Fibroblast of skin of abdomen (primary cell): Measurements from ENCODE around the gene CLTC.
A peak's percentile ranks its signal among the peaks of the same experiment; 100 is the strongest.

Source experiments
- DNase-seq: peaks from one replicate; pipeline ENCODE4 v3.0.0-alpha.2; 2013

Gene CLTC

DNA sequence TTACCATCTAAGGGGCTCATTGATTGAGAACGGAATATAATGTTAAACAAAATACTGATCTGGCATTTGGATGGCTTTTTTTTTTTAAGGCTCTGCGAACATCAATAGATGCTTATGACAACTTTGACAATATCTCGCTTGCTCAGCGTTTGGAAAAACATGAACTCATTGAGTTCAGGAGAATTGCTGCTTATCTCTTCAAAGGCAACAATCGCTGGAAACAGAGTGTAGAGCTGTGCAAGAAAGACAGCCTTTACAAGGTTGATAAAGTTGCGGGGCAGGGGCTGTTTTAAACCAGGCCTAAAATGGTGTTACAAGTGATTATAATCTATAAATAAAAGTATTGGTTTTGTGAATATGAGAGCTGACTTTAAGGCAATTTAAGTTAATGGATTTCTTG is 65.3 kb downstream of the CLTC start:
- no peak for DNase-seq

DNA sequence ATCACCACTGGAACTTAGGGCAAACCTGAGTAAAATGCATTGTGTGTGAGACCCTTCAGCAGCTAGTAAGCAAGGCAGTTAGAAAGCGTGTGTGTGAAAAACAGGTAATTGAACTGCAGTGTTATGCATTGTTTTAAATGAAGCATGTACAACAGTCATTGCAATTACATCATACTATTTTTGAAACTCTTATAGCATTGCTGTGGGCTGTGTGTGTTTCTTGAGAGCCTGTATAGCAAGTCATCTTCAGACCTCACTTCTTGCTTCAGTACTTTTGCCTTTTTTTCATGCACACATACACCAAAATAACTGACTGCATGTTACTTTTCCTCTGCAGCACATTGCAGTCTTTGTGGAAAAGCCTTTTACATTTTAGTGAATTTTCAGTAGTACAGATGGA is 68.3 kb downstream of the CLTC start:
- DNase-seq, result no peak

- no peak for DNase-seq
Measured at GRCh38 chr17:59688496-59688895, 68.8 kb downstream of the CLTC start.

GRCh38 chr17:59693582-59693981 is 73.9 kb downstream of the CLTC start:
- DNase-seq, result no peak

DNA sequence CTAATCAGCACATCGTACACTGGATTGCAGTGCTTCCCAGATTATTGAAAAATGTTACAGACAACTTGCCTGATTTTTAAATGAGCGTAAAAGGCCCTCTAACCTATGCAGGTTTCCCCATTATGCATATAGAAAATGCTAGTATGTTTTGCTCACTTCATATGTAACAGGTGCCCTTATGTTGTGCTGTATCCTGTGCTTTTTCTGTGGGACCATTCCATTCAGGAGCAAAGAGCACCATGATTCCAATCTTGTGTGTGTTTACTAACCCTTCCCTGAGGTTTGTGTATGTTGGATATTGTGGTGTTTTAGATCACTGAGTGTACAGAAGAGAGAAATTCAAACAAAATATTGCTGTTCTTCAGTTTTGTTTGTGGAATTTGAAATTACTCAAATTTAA is 74.6 kb downstream of the CLTC start:
- no peak for DNase-seq

DNA sequence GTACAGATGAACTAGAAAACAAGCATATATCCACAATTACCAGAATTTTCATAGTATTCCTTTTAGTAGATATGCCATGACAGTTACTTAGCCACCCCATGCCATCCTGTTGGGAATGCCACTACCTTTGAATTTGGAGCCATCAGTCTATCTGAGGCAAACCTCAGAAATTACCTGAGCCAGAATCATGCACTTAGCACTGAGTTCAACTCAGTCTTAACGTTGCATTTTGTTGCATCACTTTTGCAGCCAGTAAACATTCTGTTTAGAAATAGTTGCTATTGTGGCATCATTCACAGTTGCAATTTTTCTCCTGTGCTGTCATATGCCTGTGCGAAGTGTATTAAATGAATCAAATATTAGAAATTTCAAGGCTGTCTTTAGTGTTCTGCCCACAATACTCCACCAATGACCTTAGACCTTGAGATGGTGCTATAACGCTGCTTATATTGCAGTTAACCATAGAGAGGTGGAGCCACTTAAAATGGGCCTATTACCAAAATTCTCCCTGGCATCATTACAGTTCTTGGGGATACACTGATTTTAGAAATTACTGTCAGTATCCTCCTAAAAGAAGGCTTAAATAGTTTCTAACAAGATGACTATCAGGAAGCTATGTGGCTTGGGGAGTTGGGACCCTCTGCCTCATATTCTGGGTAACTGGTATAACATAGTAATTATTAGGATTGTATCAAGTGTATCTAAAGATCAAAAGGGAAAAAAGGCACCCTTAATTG is 76.4 kb downstream of the CLTC start:
- no peak for DNase-seq

- DNase-seq, result no peak
Measured at GRCh38 chr17:59696682-59697277, 77.1 kb downstream of the CLTC start.

GRCh38 chr17:59698143-59698542 is 78.4 kb downstream of the CLTC start:
- DNase-seq, result no peak

- no peak for DNase-seq
Measured at GRCh38 chr17:59699218-59699617, 79.5 kb downstream of the CLTC start.

DNA sequence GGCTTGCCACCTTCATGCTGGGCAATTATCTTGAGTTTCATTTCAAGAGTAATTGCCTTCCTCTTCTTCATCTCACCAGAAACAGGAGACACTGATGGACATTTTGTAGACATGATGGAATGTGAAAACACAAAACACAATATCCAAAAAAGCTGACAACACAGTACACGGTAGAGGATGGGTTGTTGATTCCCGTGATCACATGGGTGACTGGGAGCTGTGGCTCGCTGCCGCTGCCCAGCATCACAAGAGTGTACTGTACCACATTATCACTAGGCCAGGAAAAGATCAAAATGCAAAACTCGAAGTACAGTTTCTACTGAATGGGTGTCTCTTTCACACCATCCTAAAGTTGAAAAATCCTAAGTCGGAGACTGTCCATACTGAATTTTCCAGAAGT is 80.1 kb downstream of the CLTC start:
- no peak for DNase-seq

- no peak for DNase-seq
Measured at GRCh38 chr17:59702304-59702703, 82.6 kb downstream of the CLTC start.

DNA sequence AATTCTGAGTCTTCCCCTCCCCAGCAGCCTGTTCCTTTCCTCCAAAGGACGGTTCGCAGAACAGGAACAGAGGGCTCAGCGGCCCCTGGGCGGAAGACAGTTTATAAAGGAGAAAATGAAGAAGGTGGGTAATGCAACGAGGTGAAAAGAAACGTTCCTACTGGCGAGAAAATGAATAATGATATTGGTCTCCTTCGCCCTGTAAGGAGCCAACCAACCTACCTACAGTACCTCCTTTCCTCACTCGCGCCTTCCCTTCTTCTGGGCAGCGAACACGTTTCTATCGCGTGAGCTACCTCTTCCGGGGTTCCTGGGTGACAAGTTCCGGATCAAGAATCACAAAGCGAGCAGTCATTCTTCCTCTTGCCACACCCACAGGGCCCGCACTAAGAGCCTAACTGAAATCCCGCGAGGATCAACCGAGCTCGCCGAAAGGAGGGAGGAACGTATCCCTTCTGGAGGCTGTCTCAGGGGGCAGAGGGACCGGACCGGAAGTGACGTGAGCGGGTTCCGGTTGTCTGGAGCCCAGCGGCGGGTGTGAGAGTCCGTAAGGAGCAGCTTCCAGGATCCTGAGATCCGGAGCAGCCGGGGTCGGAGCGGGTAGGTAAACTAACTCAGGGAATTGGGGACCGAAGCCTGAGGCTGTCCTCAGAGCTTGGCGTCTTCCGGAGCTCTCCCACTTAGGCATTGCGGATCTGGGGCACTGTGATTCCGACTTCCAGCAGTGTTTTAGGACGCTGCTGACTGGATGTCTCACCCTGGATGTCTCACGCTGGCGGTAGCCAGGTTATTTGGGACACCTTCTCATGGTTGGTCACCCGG is 87.7 kb downstream of the CLTC start, which contains the start of the genes PTRH2 and VMP1:
PTRH2 (minus strand) TSS at position 282 of the 822 bp plus-strand sequence. CDS start 9,452 bp downstream, outside the sequence.
VMP1 (plus strand) TSS at position 506 of the 822 bp plus-strand sequence. CDS start 23,793 bp downstream, outside the sequence.
- DNase-seq, result peak; percentile 100

- no peak for DNase-seq
Measured at GRCh38 chr17:59707971-59708430, 88.3 kb downstream of the CLTC start.

DNA sequence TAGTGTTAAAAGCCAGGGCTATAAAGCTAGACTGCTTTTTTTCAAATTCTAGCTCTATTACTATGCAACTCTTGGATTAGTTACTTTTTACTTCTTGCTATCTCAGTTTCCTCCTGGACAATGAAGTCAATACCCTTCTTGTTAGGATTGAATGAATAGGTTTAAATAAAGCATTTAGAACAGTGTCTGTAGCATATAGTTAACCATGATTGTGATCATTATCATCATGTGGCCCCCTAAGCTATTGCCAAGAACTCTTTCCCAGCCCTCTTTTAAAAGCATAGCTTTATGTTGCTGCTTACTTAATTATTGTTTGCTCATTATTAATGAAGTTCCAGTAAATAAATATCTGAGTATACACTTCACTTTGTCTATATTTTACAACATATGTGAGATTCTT is 92.2 kb downstream of the CLTC start:
- no peak for DNase-seq

DNA sequence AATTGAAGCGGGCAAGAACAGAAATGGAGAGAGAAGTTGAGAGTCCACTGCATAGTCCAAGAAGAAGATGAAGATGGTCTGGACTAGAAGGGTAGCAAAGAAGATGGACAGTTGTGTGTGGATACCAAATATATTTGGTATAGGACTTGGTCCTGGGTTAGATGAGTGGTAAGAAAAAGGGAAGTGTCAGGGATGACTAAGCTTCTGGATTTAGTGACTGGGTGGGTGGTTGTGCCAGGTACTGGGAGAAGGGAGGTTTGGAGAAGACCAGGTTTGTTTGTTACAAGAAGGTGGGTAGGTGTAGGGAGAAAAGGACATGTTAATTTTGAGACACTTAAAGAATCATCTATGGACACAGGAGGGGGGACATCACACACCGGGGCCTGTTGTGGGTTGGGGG is 93.2 kb downstream of the CLTC start:
- no peak for DNase-seq

DNA sequence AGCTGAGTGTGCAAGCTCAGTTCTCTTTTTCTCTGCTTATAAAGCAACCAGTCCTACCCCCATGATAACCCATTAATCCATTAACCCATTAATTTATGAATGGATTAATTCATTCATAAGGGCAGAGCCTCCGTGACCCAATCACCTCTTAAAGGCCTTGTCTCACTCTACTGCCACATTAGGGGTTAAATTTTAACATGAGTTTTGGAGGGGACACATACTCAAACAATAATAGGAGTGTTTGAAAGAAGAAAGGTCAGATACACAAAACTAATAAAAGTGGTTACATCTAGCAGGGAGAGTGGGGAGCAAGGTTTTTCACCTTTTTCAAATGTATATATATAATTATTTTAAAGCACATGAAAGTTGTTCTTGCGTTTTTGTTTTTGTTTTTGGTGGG is 94.6 kb downstream of the CLTC start:
- no peak for DNase-seq

GRCh38 chr17:59716427-59716826 is 96.7 kb downstream of the CLTC start:
- DNase-seq, result no peak

- DNase-seq, result no peak
Measured at GRCh38 chr17:59719526-59719925, 99.8 kb downstream of the CLTC start.

DNA sequence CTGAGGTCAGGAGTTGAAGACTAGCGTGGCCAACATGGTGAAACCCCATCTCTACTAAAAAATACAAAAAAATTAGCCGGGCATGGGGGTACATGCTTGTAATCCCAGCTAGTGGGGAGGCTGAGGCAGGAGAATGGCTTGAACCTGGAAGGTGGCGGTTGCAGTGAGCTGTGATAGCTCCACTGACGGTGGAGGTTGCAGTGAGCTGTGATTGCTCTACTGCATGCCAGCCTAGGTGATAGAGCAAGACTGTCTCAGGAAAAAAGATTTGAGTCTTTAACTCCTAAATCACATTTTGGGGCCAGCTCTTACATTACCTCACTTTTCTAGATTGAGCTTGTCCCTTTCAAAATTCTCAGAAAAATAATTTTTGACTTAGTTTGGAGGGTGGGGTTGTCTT is 102.9 kb downstream of the CLTC start:
- DNase-seq, result no peak

DNA sequence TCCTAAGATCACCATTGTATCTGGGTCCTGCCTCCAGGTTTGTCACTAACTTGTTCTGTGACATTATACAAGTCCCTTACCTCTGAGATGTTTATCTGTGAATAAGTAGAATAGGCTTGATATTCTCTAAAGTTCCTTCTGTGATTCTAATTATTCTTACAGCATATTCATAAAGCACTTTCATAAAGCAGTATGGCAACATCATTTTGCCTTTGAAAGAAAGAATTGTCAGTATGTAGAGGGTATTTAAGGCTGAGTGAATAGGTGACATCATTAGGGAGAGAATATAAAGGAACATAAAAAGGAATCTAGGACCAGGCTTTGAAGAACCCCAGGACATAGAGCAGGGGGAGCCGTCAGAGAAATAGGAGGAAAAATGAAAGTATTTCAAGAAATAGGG is 103.3 kb downstream of the CLTC start:
- no peak for DNase-seq

DNA sequence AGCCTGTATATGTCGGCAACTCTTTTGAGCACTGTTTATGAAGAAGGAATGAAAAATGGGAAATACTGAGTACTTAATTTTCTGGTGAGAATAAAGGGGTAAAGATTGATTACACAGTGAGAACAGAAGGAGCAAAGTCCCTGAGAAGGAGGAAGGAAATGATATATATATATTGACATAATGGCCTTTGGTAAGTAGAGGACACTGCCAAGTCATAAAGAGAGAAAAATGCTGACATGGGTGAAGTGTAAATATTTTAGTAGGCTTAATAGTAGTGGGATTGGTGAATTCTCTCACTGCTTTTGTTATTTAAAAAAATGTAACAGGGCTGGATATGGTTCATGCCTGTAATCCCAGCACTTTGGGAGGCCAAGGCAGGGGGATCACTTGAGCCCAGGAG is 103.9 kb downstream of the CLTC start:
- no peak for DNase-seq

DNA sequence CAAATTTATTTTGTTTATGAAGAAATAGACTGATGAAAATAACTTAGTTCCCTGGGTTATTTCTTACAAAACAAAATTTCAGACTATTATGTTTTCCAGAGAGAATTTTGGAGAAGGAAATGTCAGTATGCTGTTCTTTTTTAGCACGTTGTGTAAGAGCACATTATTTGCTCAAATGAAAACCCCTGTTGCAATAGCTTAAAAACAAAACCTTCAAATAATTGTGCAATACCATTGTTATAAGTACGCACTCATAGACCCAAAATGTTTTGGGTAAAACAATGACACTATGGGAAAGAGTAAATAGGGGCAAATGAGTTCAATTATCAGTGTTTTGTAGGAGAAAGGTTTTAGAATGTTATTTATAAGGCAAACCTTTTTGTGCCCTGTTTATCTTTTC is 106.0 kb downstream of the CLTC start:
- DNase-seq, result no peak

GRCh38 chr17:59727817-59728533 is 108.3 kb downstream of the CLTC start:
- no peak for DNase-seq
